Measurements from ENCODE around the gene DLG5. TPM values are rescaled to one million over a fixed set of nuclear protein-coding genes. Genes with fewer than 3 reads are reported as not detected.

DLG5 gene
- total and polyA plus RNA-seq, 9 of the 15 experiments (the other 6 are each of a cell fraction or from before 2014, with no cell fraction given): 1.4 to 26.8 (median 11.2) TPM

DNA sequence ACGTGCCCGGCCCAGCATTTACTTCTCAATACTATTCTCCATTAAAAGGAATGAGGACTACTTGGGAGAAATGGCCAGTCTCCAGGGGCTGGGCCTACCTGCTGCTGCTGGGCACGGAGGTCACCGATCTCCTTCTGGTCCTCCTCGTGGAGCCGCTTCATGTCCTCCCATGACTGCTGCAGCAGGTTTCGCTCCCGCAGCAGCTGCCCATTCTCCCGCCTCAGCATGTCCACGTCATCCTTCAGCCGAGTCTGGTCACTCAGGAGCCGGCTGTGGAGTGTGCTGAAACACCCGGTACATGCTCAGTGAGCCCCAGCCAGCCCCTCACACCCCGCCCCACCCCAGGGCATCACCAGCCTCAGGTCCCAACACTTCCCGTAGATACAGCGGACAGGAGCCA, 73.3 kb downstream of the DLG5 start:
- POLR2A ChIA-PET: no interaction called here
- WGBS (ENCODE audit: insufficient coverage, low coverage, missing lambda C conversion rate): 92% methylated on average over 16 of the region's 16 CpGs
- TF ChIP-seq HMGN3 (IDR thresholded peaks at IDR 0.05; ENCODE audit: borderline replicate concordance, extremely low read depth, insufficient read length, low read depth, low read length) (no peak), EHMT2 (IDR thresholded peaks at IDR 0.05) (no peak), FOXK1 (CRISPR knock-in tag; IDR thresholded peaks at IDR 0.05; ENCODE audit: borderline replicate concordance) (no peak), HSF4 (CRISPR knock-in tag; IDR thresholded peaks at IDR 0.05; ENCODE audit: borderline replicate concordance) (no peak), MCM2 (IDR thresholded peaks at IDR 0.05; ENCODE audit: low read depth) (no peak), SMARCC2 (IDR thresholded peaks at IDR 0.05; ENCODE audit: low read depth) (no peak), DNMT1 (IDR thresholded peaks at IDR 0.05) (no peak), CBX8 (IDR thresholded peaks at IDR 0.05; ENCODE audit: borderline replicate concordance, extremely low read depth, low read depth, low read length, poor library complexity, severe bottlenecking) (no peak), ZNF347 (CRISPR knock-in tag; IDR thresholded peaks at IDR 0.05; ENCODE audit: low read depth) (no peak), TAF9B (IDR thresholded peaks at IDR 0.05; ENCODE audit: partially characterized antibody) (no peak), MCM5 (IDR thresholded peaks at IDR 0.05; ENCODE audit: low read depth) (no peak), JUN (IDR thresholded peaks at IDR 0.05; ENCODE audit: borderline replicate concordance, low read depth, low read length) (no peak), JUN (CRISPR knock-in tag; IDR thresholded peaks at IDR 0.05; ENCODE audit: borderline replicate concordance) (no peak), U2AF2 (optimal IDR thresholded peaks at IDR 0.05; ENCODE audit: low read depth, low read length) (no peak), MYC (IDR thresholded peaks at IDR 0.05; ENCODE audit: low read depth, low read length) (no peak), MYC (CRISPR knock-in tag; IDR thresholded peaks at IDR 0.05; ENCODE audit: borderline replicate concordance, low read depth) (no peak), NCOA4 (IDR thresholded peaks at IDR 0.05; ENCODE audit: partially characterized antibody) (no peak), FOXA3 (CRISPR knock-in tag; conservative IDR thresholded peaks at IDR 0.05 in 1 of 2, IDR thresholded peaks at IDR 0.05 in 1 of 2) (no peak), RCOR1 (IDR thresholded peaks at IDR 0.05; ENCODE audit: borderline replicate concordance in 1 of 2, low read depth in 2 of 2, low read length in 2 of 2) (no peak)
- TF ChIP-seq, protein P1, sequence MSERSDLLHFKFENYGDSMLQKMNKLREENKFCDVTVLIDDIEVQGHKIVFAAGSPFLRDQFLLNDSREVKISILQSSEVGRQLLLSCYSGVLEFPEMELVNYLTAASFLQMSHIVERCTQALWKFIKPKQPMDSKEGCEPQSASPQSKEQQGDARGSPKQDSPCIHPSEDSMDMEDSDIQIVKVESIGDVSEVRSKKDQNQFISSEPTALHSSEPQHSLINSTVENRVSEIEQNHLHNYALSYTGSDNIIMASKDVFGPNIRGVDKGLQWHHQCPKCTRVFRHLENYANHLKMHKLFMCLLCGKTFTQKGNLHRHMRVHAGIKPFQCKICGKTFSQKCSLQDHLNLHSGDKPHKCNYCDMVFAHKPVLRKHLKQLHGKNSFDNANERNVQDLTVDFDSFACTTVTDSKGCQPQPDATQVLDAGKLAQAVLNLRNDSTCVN (CRISPR knock-in tag; IDR thresholded peaks at IDR 0.05): no peak
- TF ChIP-seq, protein P2, sequence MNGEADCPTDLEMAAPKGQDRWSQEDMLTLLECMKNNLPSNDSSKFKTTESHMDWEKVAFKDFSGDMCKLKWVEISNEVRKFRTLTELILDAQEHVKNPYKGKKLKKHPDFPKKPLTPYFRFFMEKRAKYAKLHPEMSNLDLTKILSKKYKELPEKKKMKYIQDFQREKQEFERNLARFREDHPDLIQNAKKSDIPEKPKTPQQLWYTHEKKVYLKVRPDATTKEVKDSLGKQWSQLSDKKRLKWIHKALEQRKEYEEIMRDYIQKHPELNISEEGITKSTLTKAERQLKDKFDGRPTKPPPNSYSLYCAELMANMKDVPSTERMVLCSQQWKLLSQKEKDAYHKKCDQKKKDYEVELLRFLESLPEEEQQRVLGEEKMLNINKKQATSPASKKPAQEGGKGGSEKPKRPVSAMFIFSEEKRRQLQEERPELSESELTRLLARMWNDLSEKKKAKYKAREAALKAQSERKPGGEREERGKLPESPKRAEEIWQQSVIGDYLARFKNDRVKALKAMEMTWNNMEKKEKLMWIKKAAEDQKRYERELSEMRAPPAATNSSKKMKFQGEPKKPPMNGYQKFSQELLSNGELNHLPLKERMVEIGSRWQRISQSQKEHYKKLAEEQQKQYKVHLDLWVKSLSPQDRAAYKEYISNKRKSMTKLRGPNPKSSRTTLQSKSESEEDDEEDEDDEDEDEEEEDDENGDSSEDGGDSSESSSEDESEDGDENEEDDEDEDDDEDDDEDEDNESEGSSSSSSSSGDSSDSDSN (IDR thresholded peaks at IDR 0.05; ENCODE audit: borderline replicate concordance in 1 of 2, low read depth in 2 of 2, low read length in 2 of 2): no peak

More for the DNA sequence above, 73.3 kb downstream of the DLG5 start:
- Histone ChIP-seq H3K4me1 (replicated peaks in 1 of 2; ENCODE audit: control insufficient read depth in 2 of 2, insufficient read depth in 2 of 2, low read length in 2 of 2) (peaks cover 10 to 12% of the 10 kb centered on the region in 2 experiments), H3K36me3 (ENCODE audit: control insufficient read depth, insufficient read depth, low read length) (peaks cover 39% of the 10 kb centered on the region; the same call in 2 of the 3 replicates), H2AFZ (ENCODE audit: low read depth, low read length) (no peak overlapping the region), H3K27ac (ENCODE audit: extremely low read depth, low read depth, low read length) (no peak overlapping the region), H4K20me1 (replicated peaks; ENCODE audit: control insufficient read depth, insufficient read depth, low read length) (peaks cover 5% of the 10 kb centered on the region; the same call in 1 of the 2 replicates), H3K9me3 (replicated peaks; ENCODE audit: control insufficient read depth, insufficient read depth, low read depth, low read length) (no peaks in the 10 kb centered on the region), H3K4me2 (ENCODE audit: insufficient read depth, low read length) (no peak overlapping the region), H3K27me3 (ENCODE audit: control insufficient read depth in 2 of 2, insufficient read depth in 2 of 2, low read length in 2 of 2) (no peaks in the 10 kb centered on the region), H3K4me3 (no peak overlapping the region), H3K79me2 (ENCODE audit: control insufficient read depth, insufficient read depth, low read length) (no peaks in the 10 kb centered on the region), H3K9ac (ENCODE audit: insufficient read depth in 1 of 2, low read depth in 2 of 2, low read length in 2 of 2) (no peak overlapping the region; a peak in 1 of 4 replicates), H3K9me1 (ENCODE audit: control insufficient read depth, insufficient read depth, low read length) (no peaks in the 10 kb centered on the region)
- intact Hi-C loops (cut with micrococcal nuclease) (no loop called here), in situ Hi-C loops (cut with MboI) (no loop called here)
- no peak for DNase-seq (ENCODE audit: extremely low read depth in 1 of 4, low spot score in 3 of 4)
- CTCF ChIA-PET (ENCODE audit: low intra/inter-chr PET ratio): no interaction called here
- no TSS peak for BruUV-seq (replicated peaks)
- no peak for FAIRE-seq
- ATAC-seq: no peak
